Upper lobe of left lung (tissue), 6 donors: ENCODE results near the gene HNRNPUL1. TPM values are rescaled to one million over a fixed set of nuclear protein-coding genes. Genes with fewer than 3 reads are reported as not detected.

ENCODE experiments used
- ATAC-seq, 2 donors: fragments of 200-7000 bp; cut with Tn5 transposase; one replicate each; pipeline ENCODE4 v1.9.1; 2022; ENCODE audit warnings: mild to moderate bottlenecking in 2 of 2, moderate library complexity in 2 of 2; ENCODE audit not compliant: low FRiP score in 2 of 2
- DNase-seq, 2 donors: peaks; one replicate each; pipeline ENCODE4 v3.0.0-alpha.2; 2019 to 2020
- H3K27ac ChIP-seq, 4 donors: fragments of 200-600 bp; sonication (generic); one replicate each; pipeline ENCODE4 v1.5.1; 2016 to 2019
- H3K27me3 ChIP-seq, 4 donors: fragments of 200-600 bp; sonication (generic); one replicate each; pipeline ENCODE4 v1.5.1; 2017 to 2019
- H3K36me3 ChIP-seq, 4 donors: fragments of 200-600 bp; sonication (generic); one replicate each; pipeline ENCODE4 v1.5.1; 2016 to 2019
- H3K4me1 ChIP-seq, 4 donors: fragments of 200-600 bp; sonication (generic); one replicate each; pipeline ENCODE4 v1.5.1; 2018 to 2019
- H3K4me3 ChIP-seq, 4 donors: fragments of 200-600 bp; sonication (generic); one replicate each; pipeline ENCODE4 v1.5.1; 2017 to 2019; ENCODE audit warnings: mild to moderate bottlenecking in 2 of 4, moderate library complexity in 1 of 4
- H3K9me3 ChIP-seq, 4 donors: fragments of 200-600 bp; sonication (generic); one replicate each; pipeline ENCODE4 v1.5.1; 2018 to 2019
- CTCF ChIP-seq, 6 experiments: fragments of 450-650 bp in 4 of 6; fragments of 200-600 bp in 2 of 6; sonication (generic) in 2 of 6; IDR thresholded peaks; one replicate each; pipeline ENCODE4 v1.5.1; 2016 to 2019; ENCODE audit warnings: antibody characterized with exemption in 6 of 6
- EP300 ChIP-seq, 4 donors: sonication (generic); formaldehyde crosslinking; IDR thresholded peaks; one replicate each; pipeline ENCODE4 v1.5.1; 2017; ENCODE audit warnings: antibody characterized with exemption in 4 of 4, control low read depth in 2 of 4
- POLR2A ChIP-seq, 4 donors: fragments of 450-650 bp; IDR thresholded peaks; one replicate each; pipeline ENCODE4 v1.5.1; 2016 to 2017; ENCODE audit warnings: antibody characterized with exemption in 4 of 4, mild to moderate bottlenecking in 2 of 4
- POLR2AphosphoS5 ChIP-seq, 2 donors: sonication (generic); formaldehyde crosslinking; IDR thresholded peaks; one replicate each; pipeline ENCODE4 v1.5.1; 2017; ENCODE audit warnings: antibody characterized with exemption in 2 of 2
- WGBS, 2 donors: methylation state at CpG; one replicate each; pipeline ENCODE4 v1.1.5; 2017 to 2018; 5-methylcytosine and 5-hydroxymethylcytosine counted together
- total RNA-seq, 6 donors: library from RNA; depleted of rRNA in 4 of 6; stranded (reverse); fragments of >200 nt in 4 of 6; gene quantifications; one replicate each; pipeline versions ENCODE4 v1.1.0 to v1.2.1, GENCODE V29; 2016 to 2021
- donor health status: DM: no; HTN: no; CAD: no; lungs with moderate emphysema.
- donor health status: DM: no; HTN: yes; CAD: no; lungs with severe emphysema.

HNRNPUL1 gene
- total RNA-seq, 6 donors from 2014 or later: 152 to 351 (median 211) TPM

GRCh38 chr19:41305927-41306793 lies 42.0 kb downstream of the HNRNPUL1 start:
- TF ChIP-seq POLR2AphosphoS5 (IDR thresholded peaks at IDR 0.05): no peak
- TF ChIP-seq CTCF (IDR thresholded peaks at IDR 0.05): no peak
- no peak for TF ChIP-seq POLR2A (IDR thresholded peaks at IDR 0.05)
- no peak for TF ChIP-seq EP300 (IDR thresholded peaks at IDR 0.05)
- H3K9me3 ChIP-seq: peaks cover 0 to 4% (median 0%) of the 10 kb centered on the region in 4 donors
- H3K27ac ChIP-seq: peak overlapping the region; percentile 68 to 98 (median 94)
- 70 to 84% methylated on average over 10 to 12 of the region's 13 CpGs for WGBS, 2 donors
- H3K36me3 ChIP-seq: peaks cover 26 to 68% (median 52%) of the 10 kb centered on the region in 4 donors
- DNase-seq (peak in 1 of 2 donors; percentile 19), ATAC-seq (no peak)
- peaks cover 32 to 47% (median 35%) of the 10 kb centered on the region in 4 donors for H3K4me1 ChIP-seq
- no peaks in the 10 kb centered on the region for H3K27me3 ChIP-seq
- H3K4me3 ChIP-seq: no peak overlapping the region

GRCh38 chr19:41307090-41307875 lies 43.1 kb downstream of the HNRNPUL1 start:
- Histone ChIP-seq H3K9me3 (peaks cover 0 to 4% (median 0%) of the 10 kb centered on the region in 4 donors), H3K27me3 (no peaks in the 10 kb centered on the region), H3K27ac (peak overlapping the region; percentile 93 to 98 (median 97)), H3K36me3 (peaks cover 26 to 60% (median 44%) of the 10 kb centered on the region in 4 donors), H3K4me1 (peaks cover 41 to 58% (median 44%) of the 10 kb centered on the region in 4 donors), H3K4me3 (no peak overlapping the region)
- DNase-seq: no peak
- TF ChIP-seq POLR2A (IDR thresholded peaks at IDR 0.05) (no peak), EP300 (IDR thresholded peaks at IDR 0.05) (no peak), POLR2AphosphoS5 (IDR thresholded peaks at IDR 0.05) (no peak), CTCF (IDR thresholded peaks at IDR 0.05) (no peak)
- ATAC-seq: no peak
- WGBS, 2 donors: 43 to 49% methylated on average over 8 of the region's 8 CpGs

- Histone ChIP-seq H3K27ac (peak overlapping the region; percentile 93 to 98 (median 97)), H3K36me3 (peaks cover 26 to 61% (median 42%) of the 10 kb centered on the region in 4 donors), H3K27me3 (no peaks in the 10 kb centered on the region), H3K4me3 (no peak overlapping the region), H3K9me3 (peaks cover 0 to 4% (median 0%) of the 10 kb centered on the region in 4 donors), H3K4me1 (peaks cover 41 to 65% (median 45%) of the 10 kb centered on the region in 4 donors)
- DNase-seq (no peak), ATAC-seq (peak in 1 of 2 donors; percentile 0)
- TF ChIP-seq POLR2A (IDR thresholded peaks at IDR 0.05): no peak
- no peak for TF ChIP-seq EP300 (IDR thresholded peaks at IDR 0.05)
- no peak for TF ChIP-seq CTCF (IDR thresholded peaks at IDR 0.05)
- TF ChIP-seq POLR2AphosphoS5 (IDR thresholded peaks at IDR 0.05): no peak
- 27 to 44% methylated on average over 2 to 4 of the region's 4 CpGs for WGBS, 2 donors
Observed at GRCh38 chr19:41307954-41308449, 43.8 kb downstream of the HNRNPUL1 start.

GRCh38 chr19:41308450-41309179 lies 44.4 kb downstream of the HNRNPUL1 start:
- H3K9me3 ChIP-seq: peaks cover 0 to 4% (median 0%) of the 10 kb centered on the region in 4 donors
- H3K4me1 ChIP-seq: peaks cover 41 to 65% (median 46%) of the 10 kb centered on the region in 4 donors
- 19 to 24% methylated on average over 8 of the region's 8 CpGs for WGBS, 2 donors
- H3K27ac ChIP-seq: peak overlapping the region; percentile 93 to 98 (median 97)
- peaks cover 26 to 61% (median 42%) of the 10 kb centered on the region in 4 donors for H3K36me3 ChIP-seq
- H3K4me3 ChIP-seq: peak overlapping the region in 2 of 4 donors; percentile 73 to 86
- H3K27me3 ChIP-seq: no peaks in the 10 kb centered on the region
- ATAC-seq: peak; percentile 83 to 93
- peak in 1 of 2 donors; percentile 94 for DNase-seq
- peak; percentile 94 to 98 (median 96) for TF ChIP-seq CTCF (IDR thresholded peaks at IDR 0.05)
- TF ChIP-seq POLR2AphosphoS5 (IDR thresholded peaks at IDR 0.05): peak; percentile 53 to 56
- TF ChIP-seq EP300 (IDR thresholded peaks at IDR 0.05): no peak
- TF ChIP-seq POLR2A (IDR thresholded peaks at IDR 0.05): peak in 1 of 4 donors; percentile 7
